ACC112 (cell line): ENCODE results near the gene CDH18.

Experiments
- H2AFZ ChIP-seq: fragments of 200-600 bp; sonication (generic); one replicate; pipeline ENCODE4 v1.6.0; 2017; ENCODE audit warnings: antibody characterized with exemption, low read length; ENCODE audit not compliant: unreplicated experiment
- H3K27ac ChIP-seq: fragments of 200-600 bp; sonication (generic); 2 replicates; pipeline ENCODE4 v1.5.1; 2014; ENCODE audit warnings: low read depth, mild to moderate bottlenecking, antibody characterized with exemption, low read length, moderate library complexity
- H3K27me3 ChIP-seq: fragments of 200-600 bp; sonication (generic); 2 replicates; pipeline ENCODE4 v1.6.1; 2014; ENCODE audit warnings: mild to moderate bottlenecking, antibody characterized with exemption, low read length, moderate library complexity, mixed read lengths; ENCODE audit not compliant: insufficient read depth
- H3K36me3 ChIP-seq: fragments of 200-600 bp; sonication (generic); 2 replicates; pipeline ENCODE4 v1.6.1; 2016; ENCODE audit warnings: mild to moderate bottlenecking, antibody characterized with exemption, low read length, moderate library complexity, mixed read lengths; ENCODE audit not compliant: insufficient read depth
- H3K4me1 ChIP-seq: fragments of 200-600 bp; sonication (generic); one replicate; pipeline ENCODE4 v1.6.1; 2016; ENCODE audit warnings: low read length, mixed read lengths; ENCODE audit not compliant: insufficient read depth, unreplicated experiment, control insufficient read depth
- H3K4me3 ChIP-seq: fragments of 200-600 bp; sonication (generic); 2 replicates; pipeline ENCODE4 v1.5.1; 2014; ENCODE audit warnings: mild to moderate bottlenecking, low read depth, low read length
- H3K79me2 ChIP-seq: fragments of 200-600 bp; sonication (generic); one replicate; pipeline ENCODE4 v1.6.0; 2016; ENCODE audit warnings: low read length; ENCODE audit not compliant: control insufficient read depth, unreplicated experiment, insufficient read depth

CDH18 gene

GRCh38 chr5:19608444-19609002 is 379.5 kb downstream of the CDH18 start:
- Histone ChIP-seq H3K36me3 (no peaks in the 10 kb centered on the region), H3K27me3 (no peaks in the 10 kb centered on the region), H3K4me1 (no peaks in the 10 kb centered on the region), H3K4me3 (no peak overlapping the region), H3K79me2 (no peaks in the 10 kb centered on the region), H2AFZ (no peak overlapping the region), H3K27ac (no peak overlapping the region)

- Histone ChIP-seq H3K36me3 (no peaks in the 10 kb centered on the region), H3K27me3 (no peaks in the 10 kb centered on the region), H3K4me3 (no peak overlapping the region), H3K79me2 (no peaks in the 10 kb centered on the region), H3K4me1 (no peaks in the 10 kb centered on the region), H3K27ac (no peak overlapping the region), H2AFZ (no peak overlapping the region)
These were observed 382.1 kb downstream of the CDH18 start for GRCh38 chr5:19605846-19606407.

- H2AFZ ChIP-seq: no peak overlapping the region
- H3K27me3 ChIP-seq: no peaks in the 10 kb centered on the region
- H3K36me3 ChIP-seq: no peaks in the 10 kb centered on the region
These were observed 403.9 kb downstream of the CDH18 start for GRCh38 chr5:19584131-19584530.

GRCh38 chr5:19577882-19578281 is 410.1 kb downstream of the CDH18 start:
- Histone ChIP-seq H3K27ac (no peak overlapping the region), H3K27me3 (no peaks in the 10 kb centered on the region), H3K4me3 (no peak overlapping the region), H3K36me3 (no peaks in the 10 kb centered on the region), H3K79me2 (no peaks in the 10 kb centered on the region), H2AFZ (no peak overlapping the region), H3K4me1 (no peaks in the 10 kb centered on the region)

More at GRCh38 chr5:19584131-19584530, 403.9 kb downstream of the CDH18 start:
- no peak overlapping the region for H3K27ac ChIP-seq
- H3K79me2 ChIP-seq: no peaks in the 10 kb centered on the region
- H3K4me1 ChIP-seq: no peaks in the 10 kb centered on the region
- no peak overlapping the region for H3K4me3 ChIP-seq

GRCh38 chr5:19568004-19568403 is 420.0 kb downstream of the CDH18 start:
- Histone ChIP-seq H3K36me3 (no peaks in the 10 kb centered on the region), H3K27me3 (no peaks in the 10 kb centered on the region), H3K4me1 (no peaks in the 10 kb centered on the region), H3K27ac (no peak overlapping the region), H2AFZ (no peak overlapping the region), H3K4me3 (no peak overlapping the region), H3K79me2 (no peaks in the 10 kb centered on the region)

- H3K27ac ChIP-seq: no peak overlapping the region
- H3K27me3 ChIP-seq: no peaks in the 10 kb centered on the region
- no peaks in the 10 kb centered on the region for H3K4me1 ChIP-seq
- no peak overlapping the region for H3K4me3 ChIP-seq
- H3K36me3 ChIP-seq: no peaks in the 10 kb centered on the region
- no peaks in the 10 kb centered on the region for H3K79me2 ChIP-seq
- H2AFZ ChIP-seq: no peak overlapping the region
These were observed 422.5 kb downstream of the CDH18 start for GRCh38 chr5:19565466-19565865.

GRCh38 chr5:19564036-19564435 is 424.0 kb downstream of the CDH18 start:
- no peaks in the 10 kb centered on the region for H3K79me2 ChIP-seq
- H2AFZ ChIP-seq: no peak overlapping the region
- no peaks in the 10 kb centered on the region for H3K4me1 ChIP-seq
- H3K27ac ChIP-seq: no peak overlapping the region
- no peak overlapping the region for H3K4me3 ChIP-seq
- no peaks in the 10 kb centered on the region for H3K36me3 ChIP-seq
- no peaks in the 10 kb centered on the region for H3K27me3 ChIP-seq

GRCh38 chr5:19555876-19556275 is 432.1 kb downstream of the CDH18 start:
- H3K36me3 ChIP-seq: no peaks in the 10 kb centered on the region
- H3K79me2 ChIP-seq: no peaks in the 10 kb centered on the region
- H3K27ac ChIP-seq: peak overlapping the region; percentile 8; the same call in 1 of the 2 replicates
- peaks cover 10% of the 10 kb centered on the region for H3K4me1 ChIP-seq
- H2AFZ ChIP-seq: no peak overlapping the region
- H3K4me3 ChIP-seq: no peak overlapping the region
- no peaks in the 10 kb centered on the region for H3K27me3 ChIP-seq

GRCh38 chr5:19555436-19555835 is 432.6 kb downstream of the CDH18 start:
- Histone ChIP-seq H3K4me1 (peaks cover 10% of the 10 kb centered on the region), H3K4me3 (no peak overlapping the region), H3K36me3 (no peaks in the 10 kb centered on the region), H2AFZ (no peak overlapping the region), H3K27me3 (no peaks in the 10 kb centered on the region), H3K79me2 (no peaks in the 10 kb centered on the region), H3K27ac (0 out of 2 replicates have a peak overlapping the region, but pooled peaks have one; percentile 8)

- Histone ChIP-seq H3K27me3 (no peaks in the 10 kb centered on the region), H2AFZ (no peak overlapping the region), H3K79me2 (no peaks in the 10 kb centered on the region), H3K4me1 (peaks cover 10% of the 10 kb centered on the region), H3K4me3 (no peak overlapping the region), H3K27ac (no peak overlapping the region), H3K36me3 (no peaks in the 10 kb centered on the region)
These were observed 433.5 kb downstream of the CDH18 start for GRCh38 chr5:19554524-19554923.

- H2AFZ ChIP-seq: no peak overlapping the region
- no peak overlapping the region for H3K4me3 ChIP-seq
- H3K27me3 ChIP-seq: no peaks in the 10 kb centered on the region
- peaks cover 5% of the 10 kb centered on the region for H3K4me1 ChIP-seq
- H3K36me3 ChIP-seq: no peaks in the 10 kb centered on the region
- H3K27ac ChIP-seq: no peak overlapping the region
- H3K79me2 ChIP-seq: no peaks in the 10 kb centered on the region
These were observed 440.4 kb downstream of the CDH18 start for GRCh38 chr5:19547640-19548039.
